ENCODE results near the gene PITPNM1. TPM values are rescaled to one million over a fixed set of nuclear protein-coding genes. Genes with fewer than 3 reads are reported as not detected.
A peak's percentile ranks its signal among the peaks of the same experiment; 100 is the strongest.
"Not testable (repeated sequence)": the region's sequence is repeated elsewhere in the genome, so short reads cannot be mapped to it uniquely, and the experiment has no call there.

The PITPNM1 gene
- total RNA-seq, 1 experiment from 2014 or later: 55.9 TPM

DNA sequence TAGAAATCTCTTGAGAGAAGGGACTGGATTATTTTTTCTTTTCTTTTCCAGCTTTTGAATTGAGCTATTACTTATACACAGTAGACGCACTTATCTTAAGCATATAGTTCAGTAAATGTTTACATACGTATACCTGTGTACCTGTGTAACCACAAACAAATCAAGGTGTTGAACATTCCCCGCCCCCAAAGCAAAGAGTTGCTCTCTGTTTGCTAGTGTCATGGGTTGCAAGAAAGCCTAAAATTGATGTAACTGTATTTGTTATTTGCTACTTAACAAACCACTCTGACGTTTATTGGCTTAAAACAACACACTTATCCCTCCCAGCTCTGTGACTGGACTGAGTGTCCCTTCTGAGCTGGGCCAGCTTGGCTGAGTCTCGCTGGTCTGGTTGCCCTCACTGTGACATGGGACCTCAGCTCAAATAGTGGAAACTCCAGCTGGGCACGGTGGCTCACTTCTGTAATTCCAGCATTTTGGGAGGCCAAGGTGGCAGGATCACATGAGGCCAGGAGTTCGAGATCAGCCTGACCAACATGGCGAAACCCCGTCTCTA, 43.5 kb upstream of the PITPNM1 start:
- intact Hi-C loops (cut with micrococcal nuclease; ENCODE audit: unreplicated experiment): no loop called here
- Histone ChIP-seq H3K4me3 (ENCODE audit: low read depth, low read length, poor library complexity, severe bottlenecking) (no peak overlapping the region), H3K9me3 (ENCODE audit: low read depth, low read length, poor library complexity, severe bottlenecking) (no peaks in the 10 kb centered on the region), H3K27ac (ENCODE audit: low read depth, low read length, poor library complexity, severe bottlenecking) (no peak overlapping the region), H3K4me1 (ENCODE audit: insufficient read depth, low read length, poor library complexity, severe bottlenecking) (no peaks in the 10 kb centered on the region), H3K36me3 (ENCODE audit: insufficient read depth, low read length, poor library complexity, severe bottlenecking) (no peaks in the 10 kb centered on the region), H3K27me3 (replicated peaks; ENCODE audit: insufficient read depth, low read depth, low read length, poor library complexity) (no peaks in the 10 kb centered on the region)
- TF ChIP-seq, protein P1, sequence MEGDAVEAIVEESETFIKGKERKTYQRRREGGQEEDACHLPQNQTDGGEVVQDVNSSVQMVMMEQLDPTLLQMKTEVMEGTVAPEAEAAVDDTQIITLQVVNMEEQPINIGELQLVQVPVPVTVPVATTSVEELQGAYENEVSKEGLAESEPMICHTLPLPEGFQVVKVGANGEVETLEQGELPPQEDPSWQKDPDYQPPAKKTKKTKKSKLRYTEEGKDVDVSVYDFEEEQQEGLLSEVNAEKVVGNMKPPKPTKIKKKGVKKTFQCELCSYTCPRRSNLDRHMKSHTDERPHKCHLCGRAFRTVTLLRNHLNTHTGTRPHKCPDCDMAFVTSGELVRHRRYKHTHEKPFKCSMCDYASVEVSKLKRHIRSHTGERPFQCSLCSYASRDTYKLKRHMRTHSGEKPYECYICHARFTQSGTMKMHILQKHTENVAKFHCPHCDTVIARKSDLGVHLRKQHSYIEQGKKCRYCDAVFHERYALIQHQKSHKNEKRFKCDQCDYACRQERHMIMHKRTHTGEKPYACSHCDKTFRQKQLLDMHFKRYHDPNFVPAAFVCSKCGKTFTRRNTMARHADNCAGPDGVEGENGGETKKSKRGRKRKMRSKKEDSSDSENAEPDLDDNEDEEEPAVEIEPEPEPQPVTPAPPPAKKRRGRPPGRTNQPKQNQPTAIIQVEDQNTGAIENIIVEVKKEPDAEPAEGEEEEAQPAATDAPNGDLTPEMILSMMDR (conservative IDR thresholded peaks at IDR 0.05; ENCODE audit: low read depth, low read length): no peak
- TF ChIP-seq EZH2 (IDR thresholded peaks at IDR 0.05; ENCODE audit: borderline replicate concordance, low read depth, low read length, poor library complexity, severe bottlenecking): no peak
- ChIA-PET CTCF (no interaction called here), POLR2A (ENCODE audit: low non-redundant PET) (no interaction called here)
- DNase-seq (ENCODE audit: low spot score): no peak
- BruUV-seq (replicated peaks): no TSS peak

GRCh38 chr11:67548112-67548511, 42.9 kb upstream of the PITPNM1 start:
- POLR2A ChIA-PET (ENCODE audit: low non-redundant PET); H3K36me3 ChIP-seq (ENCODE audit: insufficient read depth, low read length, poor library complexity, severe bottlenecking); H3K9me3 ChIP-seq (ENCODE audit: low read depth, low read length, poor library complexity, severe bottlenecking); intact Hi-C loops (cut with micrococcal nuclease; ENCODE audit: unreplicated experiment); CTCF ChIA-PET; BruUV-seq (replicated peaks); H3K27me3 ChIP-seq (replicated peaks; ENCODE audit: insufficient read depth, low read depth, low read length, poor library complexity); H3K27ac ChIP-seq (ENCODE audit: low read depth, low read length, poor library complexity, severe bottlenecking); DNase-seq (ENCODE audit: low spot score); H3K4me1 ChIP-seq (ENCODE audit: insufficient read depth, low read length, poor library complexity, severe bottlenecking); H3K4me3 ChIP-seq (ENCODE audit: low read depth, low read length, poor library complexity, severe bottlenecking): not testable (repeated sequence)

- no peaks in the 10 kb centered on the region for H3K27me3 ChIP-seq (replicated peaks; ENCODE audit: insufficient read depth, low read depth, low read length, poor library complexity)
- no peaks in the 10 kb centered on the region for H3K9me3 ChIP-seq (ENCODE audit: low read depth, low read length, poor library complexity, severe bottlenecking)
- no peak for TF ChIP-seq EZH2 (IDR thresholded peaks at IDR 0.05; ENCODE audit: borderline replicate concordance, low read depth, low read length, poor library complexity, severe bottlenecking)
- TF ChIP-seq, protein P1 (conservative IDR thresholded peaks at IDR 0.05; ENCODE audit: low read depth, low read length): no peak
- no TSS peak for BruUV-seq (replicated peaks)
- POLR2A ChIA-PET (ENCODE audit: low non-redundant PET): no interaction called here
- no peaks in the 10 kb centered on the region for H3K36me3 ChIP-seq (ENCODE audit: insufficient read depth, low read length, poor library complexity, severe bottlenecking)
- no peak overlapping the region for H3K4me3 ChIP-seq (ENCODE audit: low read depth, low read length, poor library complexity, severe bottlenecking)
- H3K4me1 ChIP-seq (ENCODE audit: insufficient read depth, low read length, poor library complexity, severe bottlenecking): no peaks in the 10 kb centered on the region
- intact Hi-C loops (cut with micrococcal nuclease; ENCODE audit: unreplicated experiment): no loop called here
- CTCF ChIA-PET: interaction anchor here (0.6 kb wide), 1 partner anchor 24 kb away, joined by 4 read pairs; no protein-coding TSS in a partner anchor
- no peak overlapping the region for H3K27ac ChIP-seq (ENCODE audit: low read depth, low read length, poor library complexity, severe bottlenecking)
- DNase-seq (ENCODE audit: low spot score): peak; percentile 46
Measured at GRCh38 chr11:67545280-67545679, 40.1 kb upstream of the PITPNM1 start.

DNA sequence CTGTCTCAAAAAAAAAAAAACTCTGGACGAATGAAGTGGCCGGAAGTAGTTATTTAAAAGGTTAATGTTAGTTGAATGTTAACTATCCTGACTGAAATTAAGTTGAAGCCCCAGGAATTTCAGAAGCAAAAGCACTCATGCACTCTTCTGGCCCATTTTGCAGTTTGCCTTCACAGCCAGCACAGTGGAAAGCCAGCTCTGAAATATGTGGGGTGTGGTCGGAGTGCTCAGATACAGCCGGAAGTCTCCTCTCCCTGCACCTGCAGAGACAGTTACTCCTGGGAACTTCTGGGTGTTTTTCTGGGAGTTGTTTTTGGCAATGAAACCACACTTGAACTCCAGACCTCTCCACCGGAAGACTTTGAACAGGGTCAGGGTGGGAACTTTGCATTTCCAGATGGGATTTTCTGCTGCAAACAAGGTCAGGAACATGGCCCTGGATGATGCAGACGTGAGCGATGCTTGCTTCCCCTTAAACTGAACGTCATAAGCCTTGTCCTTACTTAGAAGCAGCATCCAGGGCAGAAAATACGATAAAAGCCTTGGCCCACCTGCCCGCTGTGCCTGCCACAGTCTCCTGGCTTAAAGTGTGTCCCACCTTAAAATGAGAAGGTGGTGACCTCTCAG, 39.6 kb upstream of the PITPNM1 start:
- TF ChIP-seq, protein P1 (conservative IDR thresholded peaks at IDR 0.05; ENCODE audit: low read depth, low read length): no peak
- TF ChIP-seq EZH2 (IDR thresholded peaks at IDR 0.05; ENCODE audit: borderline replicate concordance, low read depth, low read length, poor library complexity, severe bottlenecking): no peak
- intact Hi-C loops (cut with micrococcal nuclease; ENCODE audit: unreplicated experiment): no loop called here
- POLR2A ChIA-PET (ENCODE audit: low non-redundant PET): no interaction called here
- Histone ChIP-seq H3K36me3 (ENCODE audit: insufficient read depth, low read length, poor library complexity, severe bottlenecking) (no peaks in the 10 kb centered on the region), H3K4me3 (ENCODE audit: low read depth, low read length, poor library complexity, severe bottlenecking) (no peak overlapping the region), H3K27ac (ENCODE audit: low read depth, low read length, poor library complexity, severe bottlenecking) (no peak overlapping the region), H3K9me3 (ENCODE audit: low read depth, low read length, poor library complexity, severe bottlenecking) (no peaks in the 10 kb centered on the region), H3K4me1 (ENCODE audit: insufficient read depth, low read length, poor library complexity, severe bottlenecking) (no peaks in the 10 kb centered on the region), H3K27me3 (replicated peaks; ENCODE audit: insufficient read depth, low read depth, low read length, poor library complexity) (no peaks in the 10 kb centered on the region)
- no TSS peak for BruUV-seq (replicated peaks)
- CTCF ChIA-PET: interaction anchor here (0.6 kb wide), 1 partner anchor 25 kb away, joined by 4 read pairs; no protein-coding TSS in a partner anchor
- DNase-seq (ENCODE audit: low spot score): no peak

All from A673 (cell line).